NT2/D1 (cell line): Measurements from ENCODE around the gene BAAT.

Experiments
- SUZ12 ChIP-seq: IDR thresholded peaks from 2 replicates; pipeline ENCODE4 v1.6.1; 2011; ENCODE audit not compliant: insufficient read length, insufficient read depth; ENCODE audit errors: extremely low read depth
- YY1 ChIP-seq: IDR thresholded peaks from 2 replicates; pipeline ENCODE4 v1.6.1; 2011; ENCODE audit not compliant: insufficient read length, insufficient read depth
- ZNF274 ChIP-seq: IDR thresholded peaks from 2 replicates; pipeline ENCODE4 v1.6.1; 2011; ENCODE audit warnings: mild to moderate bottlenecking, low read depth, low read length

DNA sequence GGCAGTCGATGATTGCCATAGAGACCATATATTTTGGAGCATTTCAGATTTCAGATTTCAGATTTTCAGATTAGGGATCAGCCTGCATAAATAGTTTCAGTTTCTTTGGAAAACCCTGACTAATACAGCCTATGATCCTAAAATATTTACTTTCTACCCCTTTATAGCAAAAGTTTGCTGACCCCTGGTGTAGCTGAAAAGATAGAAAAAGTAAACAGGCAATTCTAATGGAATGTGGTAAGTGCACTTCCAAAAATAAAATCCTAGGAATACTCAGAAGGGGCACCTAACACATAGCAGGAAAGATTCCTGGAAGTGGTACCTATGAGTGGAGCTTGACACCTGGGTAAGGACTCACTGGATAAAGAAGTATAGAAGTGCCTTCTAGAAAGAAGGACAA, 34.5 kb downstream of the BAAT start:
- TF ChIP-seq YY1 (no peak), SUZ12 (no peak), ZNF274 (no peak)
